OCI-LY1 (cell line): ENCODE measurements around the gene ATP1A4.
"Not testable (repeated sequence)": the region's sequence is repeated elsewhere in the genome, so short reads cannot be mapped to it uniquely, and the experiment has no call there.

Experiments
- CTCF ChIP-seq: fragments of 200-600 bp; sonication (generic), shearing (Covaris generic); IDR thresholded peaks from 2 replicates; pipeline ENCODE4 v1.5.1; 2017; ENCODE audit warnings: mild to moderate bottlenecking, antibody characterized with exemption, low read length, moderate library complexity, mixed read lengths
- EZH2 ChIP-seq: fragments of 200-600 bp; sonication (generic), shearing (Covaris generic); IDR thresholded peaks from 2 replicates; pipeline ENCODE4 v1.8.0; 2017; ENCODE audit warnings: borderline replicate concordance, mixed run types, mild to moderate bottlenecking, antibody characterized with exemption, low read length, moderate library complexity, mixed read lengths

DNA sequence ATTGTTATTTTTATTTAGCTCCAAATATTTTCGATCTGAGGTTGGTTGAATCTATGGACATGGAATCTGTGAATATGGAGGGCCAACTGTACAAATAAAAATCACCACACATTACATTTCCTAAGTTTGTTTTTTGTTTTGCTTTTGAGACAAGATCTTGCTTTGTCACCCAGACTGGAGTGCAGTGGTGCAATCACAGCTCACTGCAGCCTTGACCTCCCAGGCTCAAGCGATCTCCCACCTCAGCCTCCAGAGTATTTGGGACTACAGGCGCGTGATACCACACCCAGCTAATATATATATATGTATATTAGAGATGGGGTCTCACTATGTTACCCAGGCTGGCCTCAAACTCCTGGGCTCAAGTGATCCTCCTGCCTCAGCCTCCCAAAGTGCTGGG, 25.1 kb upstream of the ATP1A4 start:
- not testable (repeated sequence) for TF ChIP-seq CTCF, EZH2
